Left lung (tissue), 10 donors: Measurements from ENCODE around the gene FKTN. TPM values are rescaled to one million over a fixed set of nuclear protein-coding genes. Genes with fewer than 3 reads are reported as not detected.

ENCODE experiments used
- ATAC-seq: fragments of 200-7000 bp; cut with Tn5 transposase; one replicate; pipeline ENCODE4 v1.9.1; 2020; ENCODE audit warnings: moderate library complexity
- DNase-seq, 4 donors: peaks; one replicate each; pipeline ENCODE4 v3.0.0-alpha.2; 2013 to 2020
- H3K27ac ChIP-seq, 2 donors: fragments of 200-600 bp; sonication (generic) in 1 of 2; one replicate each; pipeline versions ENCODE4 v1.5.0 to v1.8.0; 2020 to 2021
- H3K27me3 ChIP-seq, 2 donors: fragments of 200-600 bp; sonication (generic) in 1 of 2; one replicate each; pipeline versions ENCODE4 v1.5.0 to v1.8.0; 2020 to 2021
- H3K36me3 ChIP-seq, 2 donors: fragments of 200-600 bp; sonication (generic) in 1 of 2; one replicate each; pipeline versions ENCODE4 v1.5.0 to v1.8.0; 2020 to 2021
- H3K4me1 ChIP-seq, 2 donors: fragments of 200-600 bp; one replicate each; pipeline ENCODE4 v1.8.0; 2021
- H3K4me3 ChIP-seq, 2 donors: fragments of 200-600 bp; sonication (generic) in 1 of 2; one replicate each; pipeline versions ENCODE4 v1.5.0 to v1.8.0; 2020 to 2021; ENCODE audit warnings: mild to moderate bottlenecking in 1 of 2
- H3K9me3 ChIP-seq, 2 donors: fragments of 200-600 bp; sonication (generic) in 1 of 2; one replicate each; pipeline versions ENCODE4 v1.5.0 to v1.8.0; 2020 to 2021
- intact Hi-C, 2 donors: fragments of 100-400 bp; cut with DNase I; formaldehyde crosslinking; loops; one replicate each; pipeline versions ENCODE4 v1.11.2 to v1.14.2; 2022
- polyA plus RNA-seq, 6 donors: library from polyadenylated mRNA; unstranded; fragments of 120-200 nt; gene quantifications; one replicate each; pipeline ENCODE4 v1.2.1, GENCODE V29; 2013; ENCODE audit not compliant: insufficient read length in 6 of 6
- total RNA-seq, 2 donors: library from RNA; stranded (reverse); fragmentation: NEBNext Ultra II Directional; extraction: Animal tissue kit (Norgen Biotek cat#: 25700); gene quantifications; one replicate each; pipeline ENCODE4 v1.2.1, GENCODE V29; 2021
- TF ChIP-seq, protein P1 (sequence below), 2 donors: fragments of 200-600 bp; sonication (generic) in 1 of 2; IDR thresholded peaks; one replicate each; pipeline versions ENCODE4 v1.5.0 to v1.8.0; 2021; ENCODE audit warnings: antibody characterized with exemption in 2 of 2
- donor health status: DM: no; HTN: yes; CAD: no.
- donor health status: DM: no; HTN: no; CAD: no.

FKTN gene
- total and polyA plus RNA-seq, 8 donors, result 14.9 to 32.6 (median 27.4) TPM

DNA sequence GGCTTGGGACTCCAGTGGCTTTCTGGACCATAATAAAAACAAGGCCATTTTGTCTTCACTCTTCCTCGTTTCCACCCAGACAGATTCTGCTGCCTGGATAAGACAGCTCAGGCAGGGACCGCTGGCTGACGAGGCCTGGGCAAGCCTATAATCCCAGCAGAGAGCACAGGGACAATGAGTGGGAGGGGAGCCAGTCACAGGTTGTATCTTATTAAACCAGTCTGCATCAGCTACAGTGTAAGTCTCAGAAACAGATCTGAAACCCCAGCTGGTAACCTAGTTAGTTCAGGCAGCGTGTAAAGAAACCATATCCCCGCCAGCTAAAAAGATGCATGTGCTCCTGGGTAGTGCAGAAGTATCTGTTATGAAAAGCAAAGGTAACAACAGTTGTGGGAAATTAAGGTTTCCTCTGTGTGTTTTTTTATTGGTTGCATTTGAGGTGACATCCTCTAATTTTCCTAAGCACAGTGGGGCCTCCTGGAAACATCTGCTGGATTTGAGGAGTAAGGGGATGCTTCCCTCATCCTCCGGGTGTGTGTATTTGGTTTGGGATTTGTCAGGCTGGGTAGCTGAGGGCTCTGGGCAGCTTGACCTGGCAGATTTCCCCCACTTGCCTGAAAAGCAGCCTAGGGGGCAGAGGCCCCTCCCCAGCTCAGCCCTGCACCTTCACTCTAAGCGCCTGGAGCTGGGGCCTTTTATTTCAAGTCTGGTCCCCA lies 89.1 kb downstream of the FKTN start:
- H3K27me3 ChIP-seq, result no peaks in the 10 kb centered on the region
- no peak overlapping the region for H3K27ac ChIP-seq
- ATAC-seq (no peak), DNase-seq (no peak)
- peaks cover 0 to under 1% of the 10 kb centered on the region in 2 donors for H3K36me3 ChIP-seq
- no peak overlapping the region for H3K4me3 ChIP-seq
- peaks cover 0 to 3% of the 10 kb centered on the region in 2 donors for H3K9me3 ChIP-seq
- intact Hi-C loops, result no loop called here
- H3K4me1 ChIP-seq, result no peaks in the 10 kb centered on the region
- TF ChIP-seq, protein P1, sequence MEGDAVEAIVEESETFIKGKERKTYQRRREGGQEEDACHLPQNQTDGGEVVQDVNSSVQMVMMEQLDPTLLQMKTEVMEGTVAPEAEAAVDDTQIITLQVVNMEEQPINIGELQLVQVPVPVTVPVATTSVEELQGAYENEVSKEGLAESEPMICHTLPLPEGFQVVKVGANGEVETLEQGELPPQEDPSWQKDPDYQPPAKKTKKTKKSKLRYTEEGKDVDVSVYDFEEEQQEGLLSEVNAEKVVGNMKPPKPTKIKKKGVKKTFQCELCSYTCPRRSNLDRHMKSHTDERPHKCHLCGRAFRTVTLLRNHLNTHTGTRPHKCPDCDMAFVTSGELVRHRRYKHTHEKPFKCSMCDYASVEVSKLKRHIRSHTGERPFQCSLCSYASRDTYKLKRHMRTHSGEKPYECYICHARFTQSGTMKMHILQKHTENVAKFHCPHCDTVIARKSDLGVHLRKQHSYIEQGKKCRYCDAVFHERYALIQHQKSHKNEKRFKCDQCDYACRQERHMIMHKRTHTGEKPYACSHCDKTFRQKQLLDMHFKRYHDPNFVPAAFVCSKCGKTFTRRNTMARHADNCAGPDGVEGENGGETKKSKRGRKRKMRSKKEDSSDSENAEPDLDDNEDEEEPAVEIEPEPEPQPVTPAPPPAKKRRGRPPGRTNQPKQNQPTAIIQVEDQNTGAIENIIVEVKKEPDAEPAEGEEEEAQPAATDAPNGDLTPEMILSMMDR (IDR thresholded peaks at IDR 0.05), result no peak

DNA sequence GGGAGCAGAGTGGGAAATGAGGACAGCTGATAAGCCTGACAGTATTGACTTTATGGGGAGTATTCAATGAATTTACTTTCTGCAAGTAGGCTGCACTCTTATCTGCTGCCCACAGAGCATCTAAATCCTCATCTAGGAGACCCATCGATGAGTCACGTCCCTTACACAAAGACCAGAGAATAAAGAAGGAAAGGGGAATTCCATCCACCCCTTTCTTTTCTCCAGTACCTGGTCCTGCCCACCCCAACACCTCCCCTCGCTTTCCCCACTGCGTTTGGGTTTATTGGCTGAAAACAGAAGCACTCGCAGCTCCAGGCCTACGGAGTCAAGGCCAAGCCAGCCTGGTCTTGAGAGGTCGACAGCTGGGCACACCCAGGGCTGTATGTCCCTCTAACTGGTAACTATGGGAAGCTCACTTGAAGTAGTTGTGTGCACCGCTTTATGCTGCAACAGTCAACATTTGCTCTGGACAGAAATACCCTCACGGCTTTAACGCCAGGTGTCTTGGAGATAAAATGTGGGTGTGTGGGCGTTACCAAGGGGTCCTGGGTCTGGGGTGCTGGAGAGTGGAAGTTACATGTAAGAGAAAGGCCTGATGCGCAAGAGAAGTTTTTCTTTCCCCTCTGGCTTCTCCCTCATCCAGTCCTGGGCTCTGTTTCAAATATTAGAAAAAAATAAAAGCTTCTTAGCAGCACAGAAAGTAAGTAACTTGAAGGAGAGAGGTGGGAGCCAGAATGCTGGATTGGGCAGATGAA lies 89.8 kb downstream of the FKTN start:
- Histone ChIP-seq H3K36me3 (no peaks in the 10 kb centered on the region), H3K4me3 (no peak overlapping the region), H3K4me1 (no peaks in the 10 kb centered on the region), H3K27me3 (no peaks in the 10 kb centered on the region), H3K9me3 (no peaks in the 10 kb centered on the region), H3K27ac (no peak overlapping the region)
- TF ChIP-seq, protein P1 (IDR thresholded peaks at IDR 0.05), result no peak
- intact Hi-C loops, result no loop called here
- DNase-seq, result no peak
- no peak for ATAC-seq

DNA sequence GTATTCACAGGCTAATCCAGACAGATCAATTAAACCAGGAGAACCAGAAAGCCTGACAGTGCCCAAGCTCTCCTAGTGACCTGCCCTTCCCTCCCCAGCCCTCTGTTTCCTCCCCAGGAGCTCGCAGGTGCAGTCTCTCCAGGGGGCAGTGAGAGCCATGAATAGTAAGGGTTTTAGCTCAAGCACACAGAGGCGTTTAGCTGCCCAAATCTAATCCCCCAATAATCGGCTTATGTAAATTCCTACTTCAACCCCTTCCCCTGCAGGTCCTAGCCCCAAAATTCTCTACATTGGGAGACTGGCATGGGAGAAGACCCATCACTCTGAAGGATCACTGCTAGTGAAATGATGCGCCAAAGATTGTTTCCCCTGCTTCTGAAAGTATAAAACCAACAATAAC lies 93.9 kb downstream of the FKTN start:
- no peak for ATAC-seq

DNA sequence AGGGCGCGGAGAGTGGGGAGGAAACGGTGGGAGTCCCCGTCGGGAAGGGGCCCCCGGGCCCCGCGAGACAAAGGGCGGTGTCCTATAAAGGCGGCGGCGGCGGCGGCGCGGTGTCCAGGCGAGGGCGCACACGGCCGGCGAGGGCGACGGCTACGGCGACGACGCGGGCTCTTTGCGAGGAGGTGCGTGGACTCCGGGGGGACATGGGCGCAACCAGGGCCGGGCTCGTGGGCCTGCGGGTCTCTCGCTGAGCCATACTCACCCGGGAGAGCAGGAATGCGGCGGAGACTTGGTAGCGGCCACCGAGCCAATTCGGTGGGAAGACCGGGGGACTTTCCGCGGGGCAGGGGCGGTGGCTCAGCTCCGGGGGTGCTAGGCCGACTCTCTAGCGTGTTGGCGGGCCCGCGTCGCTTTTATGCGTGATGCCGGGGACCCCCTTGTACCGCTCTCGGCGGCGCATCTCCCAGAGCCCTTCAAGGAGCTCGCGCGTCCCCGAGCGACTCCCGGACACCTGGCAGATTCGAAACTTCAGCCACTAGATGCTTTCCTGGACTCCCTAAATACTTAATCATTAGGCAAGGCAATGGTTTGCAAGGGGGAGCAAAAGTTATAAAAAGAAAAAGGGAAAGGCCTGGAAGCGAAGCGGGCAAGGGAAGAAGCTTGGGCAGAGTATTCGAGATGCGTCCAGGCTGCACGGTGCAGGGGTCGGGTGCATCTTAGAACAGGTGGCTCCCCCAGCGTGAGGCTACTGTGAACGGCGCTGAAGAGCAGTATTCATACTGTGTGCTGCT lies 98.4 kb downstream of the FKTN start:
- DNase-seq (peak in 3 of 4 donors; percentile 22 to 85 (median 32)), ATAC-seq (peak; percentile 79)
- TF ChIP-seq, protein P1 (IDR thresholded peaks at IDR 0.05), result no peak
- no peaks in the 10 kb centered on the region for H3K36me3 ChIP-seq
- no peak overlapping the region for H3K27ac ChIP-seq
- H3K9me3 ChIP-seq, result no peaks in the 10 kb centered on the region
- peak overlapping the region; percentile 33 to 35 for H3K4me3 ChIP-seq
- intact Hi-C loops, result no loop called here
- H3K4me1 ChIP-seq, result peaks cover 9 to 14% of the 10 kb centered on the region in 2 donors
- peaks cover 7 to 42% of the 10 kb centered on the region in 2 donors for H3K27me3 ChIP-seq

More for the DNA sequence above, 93.9 kb downstream of the FKTN start:
- Histone ChIP-seq H3K4me3 (no peak overlapping the region), H3K36me3 (no peaks in the 10 kb centered on the region), H3K9me3 (no peaks in the 10 kb centered on the region), H3K27ac (no peak overlapping the region), H3K4me1 (peaks cover 9 to 12% of the 10 kb centered on the region in 2 donors), H3K27me3 (peaks cover 6 to 19% of the 10 kb centered on the region in 2 donors)
- TF ChIP-seq, protein P1 (IDR thresholded peaks at IDR 0.05), result no peak
- no peak for DNase-seq
- intact Hi-C loops, result no loop called here
